Measurements from ENCODE around the gene CBFA2T3. TPM values are rescaled to one million over a fixed set of nuclear protein-coding genes. Genes with fewer than 3 reads are reported as not detected.

The CBFA2T3 gene
- total and polyA plus RNA-seq, 2 donors (not counting 1 experiment from before 2014, with no cell fraction given), result 40.8 to 58.3 TPM

DNA sequence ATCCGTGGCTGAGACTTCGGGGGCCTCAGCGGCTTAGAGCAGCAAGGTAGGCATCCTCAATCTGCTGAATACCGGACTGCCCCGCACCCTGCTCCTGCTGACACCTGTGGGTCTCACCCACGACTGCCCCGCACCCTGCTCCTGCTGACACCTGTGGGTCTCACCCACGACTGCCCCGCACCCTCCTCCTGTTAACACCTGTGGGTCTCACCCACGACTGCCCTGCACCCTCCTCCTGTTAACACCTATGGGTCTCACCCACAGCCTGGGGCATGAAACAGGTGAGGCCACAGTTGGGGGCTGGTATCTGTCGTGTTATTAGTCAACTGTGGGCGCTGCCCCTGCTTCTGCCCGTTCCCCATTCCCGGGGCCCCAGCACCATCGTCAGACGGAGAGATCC, 74.3 kb downstream of the CBFA2T3 start:
- Mint-ChIP-seq H3K27me3 (no peaks in the 10 kb centered on the region), H3K9me3 (ENCODE audit: insufficient read depth) (no peaks in the 10 kb centered on the region), H3K27ac (no peak overlapping the region), H3K4me1 (peaks cover 12% of the 10 kb centered on the region), H3K4me3 (no peak overlapping the region)
- Histone ChIP-seq H2AFZ (ENCODE audit: insufficient read depth, low read depth, low read length, poor library complexity, severe bottlenecking) (no peak overlapping the region), H4K20me1 (ENCODE audit: control insufficient read depth, insufficient read depth, low read length, poor library complexity, severe bottlenecking) (peaks cover 99% of the 10 kb centered on the region), H3K4me1 (ENCODE audit: control insufficient read depth in 2 of 2, insufficient read depth in 2 of 2, low read length in 2 of 2) (peaks cover 0 to 13% of the 10 kb centered on the region in 2 donors), H3K36me3 (replicated peaks in 1 of 2; ENCODE audit: control extremely low read depth in 1 of 2, control insufficient read depth in 1 of 2, extremely low read depth in 1 of 2, insufficient read depth in 2 of 2, low read length in 1 of 2) (peaks cover 0 to 42% of the 10 kb centered on the region in 2 experiments), H3K4me3 (ENCODE audit: control extremely low read depth in 1 of 5, extremely low read depth in 1 of 5, insufficient read depth in 1 of 5, low read depth in 2 of 5, low read length in 4 of 5) (no peak overlapping the region), H3K9ac (ENCODE audit: low read length) (no peak overlapping the region), H3K27me3 (replicated peaks in 1 of 4; ENCODE audit: control extremely low read depth in 1 of 4, control insufficient read depth in 3 of 4, insufficient read depth in 4 of 4, low read length in 3 of 4) (no peaks in the 10 kb centered on the region), H3K79me2 (ENCODE audit: control insufficient read depth, insufficient read depth, low read length) (peaks cover 82% of the 10 kb centered on the region), H3K4me2 (replicated peaks; ENCODE audit: low read depth, low read length, poor library complexity, severe bottlenecking) (no peak overlapping the region), H3K9me3 (ENCODE audit: control extremely low read depth in 1 of 3, control insufficient read depth in 2 of 3, insufficient read depth in 1 of 3, low read length in 2 of 3) (no peaks in the 10 kb centered on the region), H3K27ac (ENCODE audit: low read length in 2 of 2) (no peak overlapping the region)
- ATAC-seq (ENCODE audit: low read depth) (no peak), DNase-seq (no peak)
- TF ChIP-seq EZH2 (IDR thresholded peaks at IDR 0.05; ENCODE audit: borderline replicate concordance, insufficient read depth, low read depth, low read length, poor library complexity, severe bottlenecking), result no peak
- TF ChIP-seq, protein P1, sequence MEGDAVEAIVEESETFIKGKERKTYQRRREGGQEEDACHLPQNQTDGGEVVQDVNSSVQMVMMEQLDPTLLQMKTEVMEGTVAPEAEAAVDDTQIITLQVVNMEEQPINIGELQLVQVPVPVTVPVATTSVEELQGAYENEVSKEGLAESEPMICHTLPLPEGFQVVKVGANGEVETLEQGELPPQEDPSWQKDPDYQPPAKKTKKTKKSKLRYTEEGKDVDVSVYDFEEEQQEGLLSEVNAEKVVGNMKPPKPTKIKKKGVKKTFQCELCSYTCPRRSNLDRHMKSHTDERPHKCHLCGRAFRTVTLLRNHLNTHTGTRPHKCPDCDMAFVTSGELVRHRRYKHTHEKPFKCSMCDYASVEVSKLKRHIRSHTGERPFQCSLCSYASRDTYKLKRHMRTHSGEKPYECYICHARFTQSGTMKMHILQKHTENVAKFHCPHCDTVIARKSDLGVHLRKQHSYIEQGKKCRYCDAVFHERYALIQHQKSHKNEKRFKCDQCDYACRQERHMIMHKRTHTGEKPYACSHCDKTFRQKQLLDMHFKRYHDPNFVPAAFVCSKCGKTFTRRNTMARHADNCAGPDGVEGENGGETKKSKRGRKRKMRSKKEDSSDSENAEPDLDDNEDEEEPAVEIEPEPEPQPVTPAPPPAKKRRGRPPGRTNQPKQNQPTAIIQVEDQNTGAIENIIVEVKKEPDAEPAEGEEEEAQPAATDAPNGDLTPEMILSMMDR (IDR thresholded peaks at IDR 0.05), result no peak
- POLR2A ChIA-PET, result no interaction called here
- WGBS (ENCODE audit: insufficient coverage), result 77% methylated on average over 16 of the region's 16 CpGs
- CTCF ChIA-PET, result no interaction called here
- intact Hi-C loops (cut with micrococcal nuclease), result no loop called here

DNA sequence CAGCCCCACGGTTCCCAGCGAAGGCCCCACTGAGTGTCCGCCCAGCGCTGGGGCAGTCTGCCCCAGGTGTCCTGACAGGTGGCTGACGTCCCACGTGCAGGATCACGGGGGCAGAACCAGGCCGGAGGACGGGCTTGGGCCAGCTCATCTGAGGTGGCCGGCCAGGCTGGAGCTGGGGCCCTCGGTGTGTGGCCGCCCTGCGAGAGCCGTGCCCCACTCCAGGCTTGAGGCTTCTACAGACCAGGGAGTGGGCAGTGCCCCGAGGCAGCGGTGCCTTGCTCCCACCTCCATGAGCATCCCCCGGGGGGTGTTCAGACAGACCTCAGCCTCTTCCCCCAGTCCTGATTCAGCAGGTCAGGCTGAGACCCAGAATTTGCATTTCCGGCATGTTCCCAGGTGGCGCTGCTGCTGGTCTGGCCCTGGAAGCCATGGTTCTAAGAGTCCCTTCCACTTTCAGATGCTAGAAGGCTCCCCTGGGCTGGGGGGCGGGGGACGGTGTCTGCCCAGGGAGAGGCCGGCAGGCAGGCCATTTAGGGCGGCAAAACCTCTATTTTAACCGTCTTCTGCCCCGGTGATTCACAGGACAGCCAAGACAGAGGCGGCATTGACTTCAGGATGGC, 75.2 kb downstream of the CBFA2T3 start:
- H3K27ac Mint-ChIP-seq, result no peak overlapping the region
- POLR2A ChIA-PET, result no interaction called here
- peaks cover 81% of the 10 kb centered on the region for H3K79me2 ChIP-seq (ENCODE audit: control insufficient read depth, insufficient read depth, low read length)

More for the DNA sequence above, 75.2 kb downstream of the CBFA2T3 start:
- H3K4me3 Mint-ChIP-seq, result no peak overlapping the region
- DNase-seq (no peak), ATAC-seq (ENCODE audit: low read depth) (no peak)
- WGBS (ENCODE audit: insufficient coverage), result 95% methylated on average over 26 of the region's 26 CpGs
- no peaks in the 10 kb centered on the region for H3K9me3 Mint-ChIP-seq (ENCODE audit: insufficient read depth)
- Histone ChIP-seq H3K4me1 (ENCODE audit: control insufficient read depth in 2 of 2, insufficient read depth in 2 of 2, low read length in 2 of 2) (peaks cover 0 to 11% of the 10 kb centered on the region in 2 donors), H3K27me3 (replicated peaks in 1 of 4; ENCODE audit: control extremely low read depth in 1 of 4, control insufficient read depth in 3 of 4, insufficient read depth in 4 of 4, low read length in 3 of 4) (no peaks in the 10 kb centered on the region), H4K20me1 (ENCODE audit: control insufficient read depth, insufficient read depth, low read length, poor library complexity, severe bottlenecking) (peaks cover 99% of the 10 kb centered on the region), H3K9ac (ENCODE audit: low read length) (no peak overlapping the region), H3K4me3 (ENCODE audit: control extremely low read depth in 1 of 5, extremely low read depth in 1 of 5, insufficient read depth in 1 of 5, low read depth in 2 of 5, low read length in 4 of 5) (no peak overlapping the region), H2AFZ (ENCODE audit: insufficient read depth, low read depth, low read length, poor library complexity, severe bottlenecking) (no peak overlapping the region), H3K27ac (ENCODE audit: low read length in 2 of 2) (no peak overlapping the region), H3K9me3 (ENCODE audit: control extremely low read depth in 1 of 3, control insufficient read depth in 2 of 3, insufficient read depth in 1 of 3, low read length in 2 of 3) (no peaks in the 10 kb centered on the region), H3K36me3 (replicated peaks in 1 of 2; ENCODE audit: control extremely low read depth in 1 of 2, control insufficient read depth in 1 of 2, extremely low read depth in 1 of 2, insufficient read depth in 2 of 2, low read length in 1 of 2) (peaks cover 0 to 51% of the 10 kb centered on the region in 2 experiments), H3K4me2 (replicated peaks; ENCODE audit: low read depth, low read length, poor library complexity, severe bottlenecking) (no peak overlapping the region)
- H3K4me1 Mint-ChIP-seq, result peaks cover 10% of the 10 kb centered on the region
- TF ChIP-seq EZH2 (IDR thresholded peaks at IDR 0.05; ENCODE audit: borderline replicate concordance, insufficient read depth, low read depth, low read length, poor library complexity, severe bottlenecking), result no peak
- TF ChIP-seq, protein P1 (IDR thresholded peaks at IDR 0.05), result no peak
- intact Hi-C loops (cut with micrococcal nuclease), result no loop called here
- no peaks in the 10 kb centered on the region for H3K27me3 Mint-ChIP-seq
- CTCF ChIA-PET, result no interaction called here

All from B cell (primary cell).